Colonic mucosa (tissue), 4 donors: Measurements from ENCODE around the gene UBL4B. TPM values are rescaled to one million over a fixed set of nuclear protein-coding genes. Genes with fewer than 3 reads are reported as not detected.

Source experiments
- DNase-seq: peaks from one replicate; pipeline ENCODE4 v3.0.0-alpha.2; 2020
- H3K27ac ChIP-seq: fragments of 200-600 bp; one replicate; pipeline ENCODE4 v1.8.0; 2021
- H3K27me3 ChIP-seq: fragments of 200-600 bp; one replicate; pipeline ENCODE4 v1.8.0; 2021
- H3K36me3 ChIP-seq: fragments of 200-600 bp; one replicate; pipeline ENCODE4 v1.8.0; 2021
- H3K4me1 ChIP-seq: fragments of 200-600 bp; one replicate; pipeline ENCODE4 v1.8.0; 2021; ENCODE audit warnings: mild to moderate bottlenecking
- H3K4me3 ChIP-seq: fragments of 200-600 bp; one replicate; pipeline ENCODE4 v1.8.0; 2021
- H3K9ac ChIP-seq, 2 donors: one replicate each; pipeline ENCODE4 v1.7.0; 2013; ENCODE audit warnings: control low read depth in 2 of 2, low read depth in 2 of 2, low read length in 2 of 2
- H3K9me3 ChIP-seq: fragments of 200-600 bp; one replicate; pipeline ENCODE4 v1.8.0; 2021
- CTCF ChIP-seq: fragments of 200-600 bp; IDR thresholded peaks from one replicate; pipeline ENCODE4 v1.8.0; 2022; ENCODE audit warnings: antibody characterized with exemption, mild to moderate bottlenecking
- intact Hi-C: fragments of 100-400 bp; cut with DNase I; formaldehyde crosslinking; loops from one replicate; pipeline ENCODE4 v1.14.1; 2022
- total RNA-seq, 2 donors: library from RNA; stranded (reverse); fragmentation: NEBNext Ultra II Directional in 1 of 2; extraction: Animal tissue kit (Norgen Biotek cat#: 25700) in 1 of 2; gene quantifications; one replicate each; pipeline ENCODE4 v1.2.1, GENCODE V29; 2021
- donor health status: healthy.
- donor health status: DM: no; HTN: no; CAD: no.
- donor health status: DM: no; HTN: no; CAD: no.

The UBL4B gene
- total RNA-seq, 2 donors from 2014 or later, result not detected

GRCh38 chr1:110136911-110137310 lies 24.7 kb downstream of the UBL4B start:
- Histone ChIP-seq H3K27ac (no peak overlapping the region), H3K9ac (no peak overlapping the region), H3K4me3 (no peak overlapping the region), H3K36me3 (no peaks in the 10 kb centered on the region), H3K9me3 (no peaks in the 10 kb centered on the region), H3K4me1 (no peaks in the 10 kb centered on the region), H3K27me3 (no peaks in the 10 kb centered on the region)
- TF ChIP-seq CTCF, result no peak
- intact Hi-C loops, result no loop called here
- DNase-seq, result no peak

DNA sequence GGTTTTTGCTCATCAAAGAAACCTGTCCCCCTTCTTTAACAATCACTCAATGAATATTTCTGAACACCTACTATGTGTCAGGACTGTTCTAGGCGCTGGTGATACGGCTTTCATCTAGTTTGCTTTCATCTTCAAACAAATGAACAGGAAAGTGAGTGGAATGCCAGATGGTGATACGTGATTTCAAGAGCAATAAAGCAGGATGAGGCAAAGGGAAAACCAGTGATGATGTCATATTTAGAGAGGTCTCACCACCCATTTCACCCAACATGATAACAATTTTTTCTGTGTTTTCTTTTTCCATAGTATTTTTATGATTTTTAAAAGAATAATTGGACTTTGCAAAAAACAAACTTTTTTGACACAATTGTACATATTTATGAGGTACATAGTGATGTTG lies 26.7 kb downstream of the UBL4B start:
- no peak for TF ChIP-seq CTCF
- H3K36me3 ChIP-seq, result no peaks in the 10 kb centered on the region
- no peak overlapping the region for H3K27ac ChIP-seq
- DNase-seq, result no peak
- no peaks in the 10 kb centered on the region for H3K4me1 ChIP-seq
- H3K9ac ChIP-seq, result no peak overlapping the region
- intact Hi-C loops, result no loop called here
- no peaks in the 10 kb centered on the region for H3K9me3 ChIP-seq
- no peak overlapping the region for H3K4me3 ChIP-seq
- no peaks in the 10 kb centered on the region for H3K27me3 ChIP-seq

DNA sequence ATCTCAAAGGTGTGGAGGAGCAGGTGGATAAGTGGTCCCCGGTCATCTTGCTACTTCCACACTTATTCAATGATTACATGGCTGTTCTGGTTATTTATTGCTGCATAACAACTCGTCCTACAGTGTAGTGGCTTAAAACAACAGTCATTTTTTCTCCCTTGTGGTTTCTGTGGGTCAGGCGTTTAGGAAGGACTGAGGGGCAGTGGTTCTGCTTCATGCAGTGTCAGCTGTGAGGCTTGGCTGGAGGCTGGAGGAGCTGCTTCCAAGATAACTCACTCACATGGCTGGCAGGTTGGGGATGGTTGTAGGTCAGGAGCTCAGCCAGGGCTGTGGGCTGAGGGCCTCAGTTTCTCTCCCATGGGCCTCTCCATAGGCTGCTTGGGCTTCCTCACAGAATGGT lies 32.1 kb downstream of the UBL4B start:
- no peaks in the 10 kb centered on the region for H3K9me3 ChIP-seq
- H3K4me3 ChIP-seq, result no peak overlapping the region
- no peak overlapping the region for H3K27ac ChIP-seq
- no peak for TF ChIP-seq CTCF
- H3K27me3 ChIP-seq, result peaks cover 5% of the 10 kb centered on the region
- no peaks in the 10 kb centered on the region for H3K4me1 ChIP-seq
- intact Hi-C loops, result no loop called here
- DNase-seq, result no peak
- H3K9ac ChIP-seq, result no peak overlapping the region
- no peaks in the 10 kb centered on the region for H3K36me3 ChIP-seq

DNA sequence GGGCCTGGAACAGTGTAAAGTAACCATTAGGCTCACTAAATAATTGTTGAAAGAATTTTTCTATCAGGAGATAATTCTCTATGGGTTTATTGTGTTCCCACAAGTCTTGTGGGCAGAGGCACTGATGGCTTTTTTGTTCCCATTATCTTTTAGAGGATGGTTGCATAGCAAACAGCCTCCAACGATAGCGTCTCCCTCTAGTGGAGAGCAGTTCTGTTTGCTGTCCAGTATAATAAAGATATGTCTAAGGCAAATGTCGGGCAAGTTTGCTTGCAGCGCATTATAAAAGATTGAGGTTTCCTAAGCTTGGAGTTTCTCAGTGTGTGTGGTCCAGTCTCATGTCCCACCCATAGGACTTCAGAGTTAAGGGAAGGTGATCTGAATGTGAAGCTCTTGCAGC lies 36.7 kb downstream of the UBL4B start:
- intact Hi-C loops, result no loop called here
- H3K4me1 ChIP-seq, result no peaks in the 10 kb centered on the region
- no peak for DNase-seq
- no peaks in the 10 kb centered on the region for H3K9me3 ChIP-seq
- H3K36me3 ChIP-seq, result no peaks in the 10 kb centered on the region
- H3K9ac ChIP-seq, result no peak overlapping the region
- no peak for TF ChIP-seq CTCF
- H3K27ac ChIP-seq, result no peak overlapping the region
- H3K27me3 ChIP-seq, result peaks cover 25% of the 10 kb centered on the region
- no peak overlapping the region for H3K4me3 ChIP-seq

GRCh38 chr1:110150330-110151174 lies 38.3 kb downstream of the UBL4B start, which contains the start of gene SLC6A17:
Gene SLC6A17 (plus strand): TSS chr1:110150494. CDS start chr1:110166930, 16,436 bp downstream.
- TF ChIP-seq CTCF, result no peak
- Histone ChIP-seq H3K36me3 (no peaks in the 10 kb centered on the region), H3K27ac (no peak within 1 kb of the TSS), H3K27me3 (peaks cover 25% of the 10 kb centered on the region), H3K9me3 (no peaks in the 10 kb centered on the region), H3K4me3 (no peak within 1 kb of the TSS), H3K9ac (no peak within 1 kb of the TSS), H3K4me1 (no peaks in the 10 kb centered on the region)
- intact Hi-C loops, result no loop called here
- no peak for DNase-seq
